T-helper 1 cell (primary cell): ENCODE data around the gene DYRK1A.
"Not testable (repeated sequence)": the region's sequence is repeated elsewhere in the genome, so short reads cannot be mapped to it uniquely, and the experiment has no call there.

Experiments used
- DNase-seq, 5 donors: peaks; one replicate each; pipeline ENCODE4 v3.0.0-alpha.2; 2012 to 2020

Gene DYRK1A

DNA sequence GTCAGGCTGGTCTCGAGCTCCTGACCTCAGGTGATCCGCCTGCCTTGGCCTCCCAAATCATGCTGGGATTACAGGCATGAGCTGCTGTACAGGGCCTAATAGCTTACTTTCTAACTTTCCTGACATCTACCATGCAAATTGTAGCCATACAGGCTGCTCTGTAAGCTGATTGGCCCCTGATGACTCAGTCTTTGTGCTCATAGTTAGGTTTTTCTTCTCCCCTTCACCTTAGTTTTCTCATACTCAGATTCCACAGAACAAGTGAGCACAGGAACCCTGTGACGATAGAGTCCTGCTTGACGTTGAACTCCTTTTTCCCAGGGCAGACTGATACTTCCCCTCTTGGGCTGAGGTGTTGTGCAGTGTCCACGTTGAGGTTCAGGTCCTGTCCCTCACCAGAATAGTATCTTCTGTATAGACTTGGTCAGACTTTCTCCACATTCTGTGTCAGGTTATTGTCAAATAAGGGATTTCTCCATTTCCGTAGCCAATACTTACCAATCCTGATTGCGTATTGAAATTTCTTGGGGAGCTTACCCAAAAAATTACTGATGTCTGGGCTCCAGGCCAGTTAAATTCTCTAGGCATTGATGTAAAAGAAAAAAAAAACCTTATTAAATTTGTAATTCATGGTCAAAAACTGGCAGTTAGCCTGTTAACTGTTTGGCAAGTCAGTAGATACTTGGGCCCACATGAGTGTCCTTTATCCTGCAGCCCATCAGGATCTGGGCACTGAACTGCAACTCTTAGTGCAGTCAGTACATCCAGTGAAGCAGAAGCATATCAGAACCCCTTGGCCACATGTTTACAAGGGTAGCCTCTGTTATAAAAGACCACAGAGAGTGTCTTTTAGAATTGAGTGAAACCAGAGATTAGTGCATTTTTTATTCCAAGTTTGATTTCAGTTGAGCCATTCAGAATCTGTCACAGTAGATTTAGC, 118.2 kb downstream of the DYRK1A start:
- DNase-seq: no peak

DNA sequence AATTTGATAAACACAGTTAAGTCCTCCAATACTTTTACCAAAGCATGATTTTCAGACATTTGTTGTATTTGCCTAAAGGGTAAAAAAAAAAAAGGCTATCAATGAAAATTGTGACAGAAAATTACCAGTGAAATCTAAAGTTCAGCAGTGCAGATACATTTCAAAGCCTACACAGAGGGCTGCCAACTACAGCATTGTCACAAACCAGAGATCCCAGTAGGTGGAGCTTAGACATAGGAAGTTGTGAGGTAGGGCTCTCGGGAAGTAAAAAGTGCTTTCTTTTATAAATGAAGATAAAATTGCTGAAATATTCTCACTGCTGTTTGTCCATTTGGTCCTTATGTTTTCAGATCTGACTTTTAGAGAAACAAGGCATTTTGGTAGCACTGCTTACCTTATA, 123.0 kb downstream of the DYRK1A start:
- DNase-seq: no peak

DNA sequence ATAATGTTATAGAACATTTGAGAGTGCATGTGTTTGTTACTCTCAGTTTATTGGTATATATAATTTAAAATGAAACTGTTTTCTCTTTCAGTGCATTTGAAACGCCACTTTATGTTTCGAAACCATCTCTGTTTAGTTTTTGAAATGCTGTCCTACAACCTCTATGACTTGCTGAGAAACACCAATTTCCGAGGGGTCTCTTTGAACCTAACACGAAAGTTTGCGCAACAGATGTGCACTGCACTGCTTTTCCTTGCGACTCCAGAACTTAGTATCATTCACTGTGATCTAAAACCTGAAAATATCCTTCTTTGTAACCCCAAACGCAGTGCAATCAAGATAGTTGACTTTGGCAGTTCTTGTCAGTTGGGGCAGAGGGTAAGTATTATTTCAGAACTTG, 123.5 kb downstream of the DYRK1A start:
- no peak for DNase-seq

DNA sequence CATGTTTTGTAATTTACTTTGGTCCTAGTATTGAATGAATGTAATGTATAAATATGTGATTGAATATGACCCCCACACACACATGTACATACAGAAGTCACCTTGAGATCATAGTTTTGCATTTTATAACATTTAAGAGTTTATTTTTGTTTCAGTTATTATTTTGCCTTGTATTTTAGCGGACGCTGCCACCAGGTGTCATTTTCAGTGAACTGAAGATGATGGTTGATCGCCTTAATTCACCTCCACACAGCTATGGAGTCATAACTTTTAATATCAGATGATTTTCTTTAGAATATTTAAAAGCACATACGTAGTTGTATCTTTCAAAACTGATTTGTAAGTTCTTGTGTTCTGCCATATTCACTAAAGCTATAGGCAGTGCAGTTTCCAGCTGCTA, 130.4 kb downstream of the DYRK1A start:
- DNase-seq: no peak

DNA sequence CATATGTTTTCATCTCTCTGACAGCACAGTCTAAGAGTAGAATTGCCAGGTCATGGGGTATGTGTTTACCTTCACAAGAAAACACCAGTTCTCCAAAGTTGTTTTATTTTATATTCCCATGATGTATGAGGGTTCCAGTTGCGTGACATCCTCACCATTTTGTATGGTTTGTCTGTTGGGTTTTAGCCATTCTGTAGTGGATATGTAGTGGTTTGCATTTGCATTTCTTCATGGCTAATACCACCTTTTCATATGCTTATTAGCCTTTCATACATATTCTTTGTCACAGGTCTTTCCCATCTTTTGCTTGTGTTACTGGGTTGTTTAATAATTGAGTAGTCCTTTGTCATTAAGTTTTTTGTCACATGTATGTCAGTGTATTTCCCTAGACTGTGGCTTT, 132.1 kb downstream of the DYRK1A start:
- no peak for DNase-seq

DNA sequence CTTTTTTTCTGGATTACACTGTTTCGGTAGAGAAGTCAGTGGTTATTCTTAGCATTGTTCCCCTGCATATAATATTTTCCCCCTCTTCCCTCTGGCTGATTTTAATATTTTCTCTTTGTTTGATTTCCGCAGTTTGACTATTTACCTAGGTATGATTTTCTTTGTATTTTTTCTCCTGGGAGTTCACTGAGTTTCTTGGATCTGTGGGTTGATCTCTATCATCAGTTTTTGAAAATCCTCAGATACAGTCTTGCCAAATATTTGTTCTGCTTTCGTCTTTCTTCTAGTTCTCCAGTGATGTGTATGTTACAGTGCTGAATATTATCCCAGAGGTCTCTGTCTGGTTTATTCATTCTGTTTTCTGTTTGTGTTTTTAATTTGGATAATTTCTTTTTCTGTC, 136.4 kb downstream of the DYRK1A start:
- no peak for DNase-seq

DNA sequence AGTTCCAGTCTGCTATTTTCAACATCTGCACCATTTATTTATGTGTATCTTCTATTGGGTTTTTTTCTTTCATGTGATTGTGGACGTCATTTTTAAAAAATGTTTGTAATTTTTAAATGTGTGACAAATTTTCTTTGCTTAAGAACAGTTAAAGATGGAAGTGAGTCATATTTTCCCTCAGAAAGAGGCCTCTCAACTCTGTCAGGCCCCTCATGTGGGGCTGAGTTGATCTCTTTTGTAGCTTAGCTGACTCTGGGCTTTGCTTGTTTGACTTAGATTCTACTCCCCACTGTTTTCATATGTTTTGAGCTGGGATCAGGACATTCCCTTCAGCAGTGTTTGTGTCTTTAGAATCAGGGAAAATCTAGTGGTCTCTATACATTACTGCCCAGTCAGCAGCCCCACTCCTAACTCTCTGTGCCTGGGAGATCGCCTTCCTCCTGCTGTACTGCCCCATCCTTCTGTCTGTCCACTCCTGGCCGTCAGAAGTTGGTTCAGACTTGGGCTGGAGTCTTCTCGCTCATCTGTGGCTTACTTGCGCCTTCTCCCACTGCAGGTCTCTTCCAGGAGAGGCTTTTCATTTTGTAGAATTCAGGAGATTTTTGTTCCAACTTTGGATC, 137.4 kb downstream of the DYRK1A start:
- DNase-seq: peak in 1 of 5 donors; percentile 24

DNA sequence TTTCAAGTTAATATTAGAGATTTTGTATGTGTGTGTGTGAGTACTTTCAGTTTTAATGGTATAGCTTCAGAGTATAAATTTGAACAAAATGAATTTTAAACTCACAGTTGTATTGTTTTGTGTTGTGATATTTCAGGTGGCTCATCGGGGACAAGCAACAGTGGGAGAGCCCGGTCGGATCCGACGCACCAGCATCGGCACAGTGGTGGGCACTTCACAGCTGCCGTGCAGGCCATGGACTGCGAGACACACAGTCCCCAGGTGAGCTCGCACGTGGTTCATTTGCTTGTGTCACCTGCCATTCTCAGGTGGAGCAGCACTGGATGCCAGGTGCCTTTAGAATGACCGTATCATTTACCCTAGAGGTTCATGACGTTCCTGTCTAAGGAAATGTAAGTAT, 139.4 kb downstream of the DYRK1A start:
- no peak for DNase-seq

DNA sequence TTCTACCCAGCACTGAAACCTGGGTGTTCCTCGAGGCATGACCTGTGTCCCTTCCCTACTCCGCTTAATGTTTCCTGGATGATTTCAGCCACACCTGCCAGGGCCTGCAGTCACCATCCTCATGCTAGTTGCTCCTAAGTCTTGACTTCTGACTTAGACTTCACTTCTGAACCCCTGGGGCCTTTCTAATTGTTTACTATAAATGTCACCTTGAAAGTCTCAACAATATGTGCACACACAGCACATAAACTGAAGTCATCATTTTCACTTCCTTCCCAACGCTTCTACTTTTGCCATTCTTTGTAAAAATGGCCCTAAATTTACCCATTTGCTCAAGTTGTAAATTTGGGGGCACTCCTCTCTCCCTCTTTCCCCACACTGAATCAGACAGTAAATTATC, 141.1 kb downstream of the DYRK1A start:
- DNase-seq: no peak

DNA sequence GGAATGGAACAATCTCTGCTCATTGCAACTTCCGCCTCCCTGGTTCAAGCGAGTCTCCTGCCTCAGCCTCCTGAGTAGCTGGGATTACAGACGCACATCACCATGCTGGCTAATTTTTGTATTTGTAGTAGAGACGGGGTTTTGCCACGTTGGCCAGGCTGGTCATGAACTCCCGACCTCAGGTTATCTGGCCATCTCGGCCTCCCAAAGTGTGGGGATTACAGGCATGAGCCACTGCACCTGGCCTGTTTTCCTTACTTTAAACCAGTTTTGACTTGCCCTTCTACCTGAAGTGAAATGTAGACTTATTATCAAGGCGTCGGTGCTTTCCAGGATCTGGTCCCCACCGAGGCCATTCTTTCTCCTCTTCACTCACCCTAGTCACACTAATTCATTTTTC, 141.8 kb downstream of the DYRK1A start:
- DNase-seq: no peak

DNA sequence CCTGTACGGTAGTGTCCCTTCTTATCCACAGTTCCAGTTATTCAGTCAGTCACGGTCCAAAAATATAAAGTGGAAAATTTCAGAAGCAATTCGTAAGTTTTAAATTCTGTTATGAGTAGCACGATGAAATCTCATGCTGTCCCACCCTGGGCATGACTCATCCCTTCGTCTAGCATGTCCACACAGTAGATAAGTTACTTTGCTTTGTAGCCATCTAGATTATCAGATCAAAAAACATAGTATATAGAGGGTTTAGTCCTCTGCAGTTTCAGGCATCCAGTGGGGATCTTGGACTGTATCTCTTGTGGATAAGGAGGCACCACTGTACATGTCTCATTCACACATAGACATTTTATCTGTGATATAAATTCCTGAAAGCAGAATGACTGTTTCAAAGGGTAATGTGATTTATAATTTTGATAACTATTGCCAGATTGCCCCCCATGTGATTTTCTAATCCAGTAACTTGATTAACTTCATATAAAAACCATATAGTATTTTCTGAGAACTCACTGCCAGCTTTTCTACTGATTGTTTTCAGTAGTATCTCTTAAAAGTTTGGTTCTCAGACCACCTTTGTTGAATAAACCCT, 143.3 kb downstream of the DYRK1A start:
- DNase-seq: no peak

DNA sequence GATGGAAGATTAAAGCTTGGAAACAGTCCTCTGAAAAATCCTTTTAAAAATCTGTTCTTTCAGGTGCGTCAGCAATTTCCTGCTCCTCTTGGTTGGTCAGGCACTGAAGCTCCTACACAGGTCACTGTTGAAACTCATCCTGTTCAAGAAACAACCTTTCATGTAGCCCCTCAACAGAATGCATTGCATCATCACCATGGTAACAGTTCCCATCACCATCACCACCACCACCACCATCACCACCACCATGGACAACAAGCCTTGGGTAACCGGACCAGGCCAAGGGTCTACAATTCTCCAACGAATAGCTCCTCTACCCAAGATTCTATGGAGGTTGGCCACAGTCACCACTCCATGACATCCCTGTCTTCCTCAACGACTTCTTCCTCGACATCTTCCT, 145.3 kb downstream of the DYRK1A start:
- no peak for DNase-seq

DNA sequence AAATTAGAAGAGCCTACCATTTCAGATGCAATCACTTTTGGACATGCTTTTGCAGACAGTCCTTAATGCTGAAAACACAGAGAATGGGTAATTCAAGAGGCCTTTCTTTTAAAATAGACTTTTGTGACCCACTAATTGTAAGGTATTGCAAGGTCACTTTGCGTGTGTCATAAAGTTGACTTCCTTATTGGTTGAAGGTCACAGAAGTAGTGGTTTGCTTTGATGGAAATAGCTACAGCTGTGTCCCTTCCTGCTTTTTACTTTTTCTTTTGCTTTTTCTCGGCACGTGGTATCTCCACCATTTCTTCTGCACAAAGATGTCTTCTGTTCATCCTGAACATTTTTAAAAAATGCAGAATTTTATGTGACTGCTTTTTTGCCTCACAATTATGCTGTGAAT, 146.8 kb downstream of the DYRK1A start:
- no peak for DNase-seq

DNA sequence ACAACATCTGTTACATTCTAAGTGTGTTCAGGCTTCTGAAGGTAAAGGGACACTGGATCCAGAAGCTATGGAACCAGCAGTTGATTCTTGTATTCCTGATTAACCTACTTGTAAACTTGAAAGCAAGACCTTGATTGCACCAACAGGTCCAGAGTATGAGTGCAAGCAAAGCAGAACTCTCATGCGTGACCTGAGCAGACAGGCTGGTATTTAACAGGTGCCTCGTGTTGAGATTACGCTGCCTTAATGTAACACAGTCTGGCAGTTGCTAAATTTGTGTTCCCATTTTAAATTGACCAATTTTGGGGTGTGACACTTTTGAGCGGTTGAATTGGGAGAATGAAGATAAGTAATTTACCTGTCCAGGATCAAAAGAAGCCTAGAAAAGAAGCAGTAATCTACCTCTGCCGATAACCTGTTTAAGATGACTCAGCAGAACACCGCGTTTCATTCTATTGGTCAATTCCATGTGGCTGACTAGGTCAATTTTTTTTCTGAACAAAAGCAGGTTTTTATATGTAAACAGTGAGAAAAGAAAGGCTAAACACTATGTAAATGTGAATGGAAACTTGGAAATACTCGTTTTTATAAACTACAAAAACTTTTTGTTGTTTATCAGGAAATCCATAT, 147.6 kb downstream of the DYRK1A start:
- DNase-seq: no peak

DNA sequence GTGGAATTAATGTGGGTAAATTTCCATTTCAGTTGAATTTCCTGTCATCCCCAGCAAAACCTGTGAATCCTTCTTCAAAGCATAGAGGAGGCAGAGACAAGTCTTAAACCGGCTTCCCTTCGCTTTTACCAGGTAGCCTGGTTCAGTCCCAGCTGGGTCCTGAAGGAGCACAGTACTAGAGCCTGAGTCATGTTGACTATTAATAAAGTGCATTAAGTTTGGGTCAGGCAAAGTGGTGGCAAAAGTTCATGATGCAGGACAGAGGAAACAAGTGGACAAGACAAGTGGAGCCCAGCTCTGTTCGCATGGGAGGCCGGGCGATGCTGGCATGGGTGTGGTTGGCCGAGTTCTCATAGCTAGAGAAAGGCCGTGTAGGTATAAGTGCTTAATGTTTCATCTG, 150.4 kb downstream of the DYRK1A start:
- no peak for DNase-seq

DNA sequence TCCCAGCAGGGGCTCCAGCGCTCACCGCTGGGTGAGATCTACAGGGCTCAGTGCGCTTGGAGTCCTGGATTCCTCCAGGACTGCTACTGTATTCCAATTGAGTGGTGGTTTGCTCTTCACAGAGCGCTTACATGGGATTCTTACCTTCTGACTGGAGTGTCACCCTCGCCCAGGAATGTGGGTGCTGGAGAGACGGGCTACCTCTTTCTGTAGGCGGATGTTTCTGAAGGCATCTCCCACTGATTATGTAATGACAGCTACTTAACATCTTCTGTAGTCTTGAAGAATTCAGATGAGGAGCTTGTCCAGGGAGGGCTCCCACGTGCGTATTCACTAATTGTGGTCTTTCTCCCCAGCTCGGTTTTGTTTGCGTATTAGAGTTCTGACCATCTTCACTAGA, 154.2 kb downstream of the DYRK1A start:
- no peak for DNase-seq

DNA sequence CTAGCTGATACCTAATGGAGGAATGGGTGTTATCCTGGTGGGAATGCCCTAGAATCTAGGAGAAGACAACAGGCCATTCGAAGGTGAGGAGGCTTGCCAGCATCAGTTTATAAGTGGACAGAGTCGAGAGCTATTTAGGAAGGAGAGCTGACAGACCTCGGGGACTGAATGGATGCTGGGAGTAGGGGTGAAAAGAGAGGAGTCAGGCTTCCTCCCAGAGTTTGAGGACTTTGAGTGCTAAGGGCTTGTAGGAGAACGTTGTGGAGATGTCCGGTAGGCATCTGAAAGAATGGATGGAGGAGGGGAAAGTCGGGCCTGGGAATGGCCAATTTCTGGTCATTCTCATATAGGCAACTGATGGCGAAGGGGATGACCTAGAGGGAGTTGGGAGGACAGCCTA, 155.1 kb downstream of the DYRK1A start:
- no peak for DNase-seq

DNA sequence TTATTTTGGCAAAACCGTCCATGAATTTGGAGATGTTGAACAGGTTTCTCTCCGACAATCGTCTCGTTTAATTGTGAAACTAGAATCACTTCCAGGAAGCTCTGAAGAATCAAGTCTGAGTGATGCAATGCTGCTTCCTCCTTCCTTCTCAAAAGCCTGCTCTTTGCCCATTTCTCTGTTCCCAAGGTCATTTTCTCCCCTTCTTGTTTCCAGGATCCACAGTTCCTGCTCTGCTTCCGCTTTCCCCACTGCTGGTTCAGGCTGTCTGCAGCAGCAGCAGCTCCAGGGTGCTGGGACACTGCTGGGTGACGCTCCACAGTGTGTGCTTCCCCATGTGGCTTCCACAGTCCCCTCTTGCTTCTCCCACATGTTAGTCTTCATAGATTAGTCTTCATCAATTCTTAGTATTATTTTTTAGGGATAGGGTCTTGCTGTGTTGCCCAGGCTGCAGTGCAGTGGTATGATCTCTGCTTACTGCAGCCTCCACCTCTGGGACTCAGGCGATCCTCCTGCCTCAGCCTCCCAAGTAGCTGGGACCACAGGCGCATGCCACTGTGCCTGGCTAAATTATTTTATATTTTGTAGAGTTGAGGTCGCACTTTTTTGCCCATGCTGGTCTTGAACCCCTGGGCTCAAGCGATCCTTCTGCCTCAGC, 156.2 kb downstream of the DYRK1A start:
- no peak for DNase-seq

DNA sequence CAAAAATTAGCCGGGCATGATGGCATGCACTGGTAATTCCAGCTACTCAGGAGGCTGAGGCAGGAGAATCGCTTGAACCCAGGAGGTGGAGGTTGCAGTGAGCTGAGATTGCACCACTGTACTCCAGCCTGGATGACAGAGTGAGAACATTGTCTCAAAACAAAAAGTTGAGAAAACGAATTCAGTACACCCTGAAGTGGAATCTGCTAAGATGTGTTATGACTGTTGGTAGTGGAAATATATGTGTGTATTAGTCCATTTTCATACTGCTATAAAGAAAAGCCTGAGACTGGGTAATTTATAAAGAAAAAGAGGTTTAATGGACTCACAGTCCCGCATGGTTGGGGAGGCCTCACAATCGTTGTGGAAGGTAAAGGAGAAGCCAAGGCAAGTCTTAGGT, 158.4 kb downstream of the DYRK1A start:
- DNase-seq: not testable (repeated sequence)

DNA sequence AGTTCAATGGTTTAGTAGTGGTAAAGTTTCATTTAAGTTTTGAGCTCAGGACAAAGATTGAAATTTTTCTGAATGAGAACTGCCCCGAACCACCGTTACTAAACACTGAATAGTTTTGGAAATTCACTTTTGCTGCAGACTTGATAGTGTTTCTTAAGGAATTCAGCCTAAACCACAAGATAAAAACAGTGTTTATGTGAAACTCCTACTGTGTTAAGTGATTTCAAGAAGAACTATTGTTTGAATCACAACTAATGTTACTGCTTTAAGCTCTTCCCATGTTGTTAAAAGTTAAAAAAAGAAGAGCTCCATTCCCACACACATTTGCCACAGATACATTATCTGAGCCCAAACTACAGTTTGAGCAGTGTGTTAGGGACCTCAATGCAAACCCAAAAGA, 159.2 kb downstream of the DYRK1A start:
- no peak for DNase-seq

DNA sequence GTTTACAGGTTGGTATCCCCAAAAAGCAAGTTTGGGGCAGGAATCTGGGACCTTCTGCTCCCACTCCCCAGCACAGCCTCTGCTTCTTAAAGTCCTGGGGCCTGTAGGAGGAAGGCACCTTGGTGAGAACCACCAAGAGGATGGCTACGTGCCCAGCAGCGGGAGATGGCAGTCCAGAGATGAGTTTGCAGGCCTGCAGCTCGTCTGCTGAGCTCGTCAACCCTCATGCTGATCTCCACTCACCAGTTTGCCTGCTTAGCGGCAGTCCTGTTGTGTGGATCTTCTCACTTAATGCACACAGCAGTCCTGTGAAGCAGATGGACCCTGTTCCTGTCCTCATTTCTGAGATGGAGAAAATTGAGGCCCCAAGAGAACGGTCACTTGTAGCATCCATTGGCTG, 160.5 kb downstream of the DYRK1A start:
- no peak for DNase-seq

DNA sequence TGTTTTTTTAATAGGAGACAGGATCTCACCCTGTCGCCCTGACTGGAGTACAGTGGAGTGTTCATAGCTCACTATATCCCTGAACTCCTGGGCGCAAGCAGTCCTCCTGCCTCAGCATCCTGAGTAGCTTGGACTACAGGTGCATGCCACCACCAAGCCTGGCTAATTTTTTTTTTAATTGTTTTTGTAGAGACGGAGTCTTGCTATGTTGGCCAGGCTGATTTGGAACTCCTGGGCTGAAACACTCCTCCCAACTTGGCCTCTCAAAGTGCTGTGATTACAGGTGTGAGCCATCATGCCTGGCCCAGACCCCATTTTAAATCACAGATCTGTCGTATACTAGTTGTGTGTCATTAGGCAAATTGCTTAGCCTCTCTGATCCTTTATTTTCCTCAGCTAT, 161.1 kb downstream of the DYRK1A start:
- no peak for DNase-seq
